ENCODE results near the gene MYH4.

MYH4 gene

DNA sequence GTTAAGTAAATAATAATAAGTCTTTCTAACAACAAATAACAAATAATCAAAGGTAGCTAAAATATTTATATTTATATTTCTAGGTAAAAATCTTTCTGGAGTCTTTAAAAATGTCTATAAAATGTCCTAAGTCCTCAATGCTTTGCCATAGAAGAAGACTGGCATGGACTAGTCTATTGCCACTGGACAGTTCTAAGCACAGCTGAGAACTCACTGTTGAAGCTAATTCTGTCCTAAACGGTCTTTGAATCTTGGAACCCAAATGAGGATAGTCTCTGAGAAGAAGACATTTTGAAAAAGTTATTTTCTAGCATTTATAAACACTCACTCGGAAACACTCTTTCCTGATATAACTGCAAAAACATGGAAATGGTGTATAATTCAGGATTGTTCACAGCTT lies 48.1 kb downstream of the MYH4 start:
- DNase-seq, result no peak

GRCh38 chr17:10420811-10421210 lies 48.5 kb downstream of the MYH4 start:
- DNase-seq, result no peak

DNA sequence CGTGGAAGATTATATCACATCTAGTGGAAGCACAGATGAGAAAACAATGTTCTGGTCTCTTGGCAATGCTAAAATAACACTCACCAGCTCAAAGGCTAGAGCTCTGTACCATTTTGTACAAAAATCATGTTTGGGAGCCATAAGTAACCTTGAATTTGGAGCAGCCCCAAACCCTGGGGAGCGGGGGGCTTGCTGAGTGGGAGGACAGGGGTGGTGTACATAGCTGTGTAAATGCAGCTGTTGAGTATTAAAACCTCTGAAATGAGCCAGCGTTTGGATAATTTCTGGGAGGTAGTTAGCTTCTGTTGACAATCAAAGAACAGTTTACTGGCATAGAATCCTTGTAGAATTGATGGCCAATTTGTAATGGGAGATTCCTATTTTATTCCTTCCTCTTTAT lies 51.9 kb downstream of the MYH4 start:
- DNase-seq, result no peak

DNA sequence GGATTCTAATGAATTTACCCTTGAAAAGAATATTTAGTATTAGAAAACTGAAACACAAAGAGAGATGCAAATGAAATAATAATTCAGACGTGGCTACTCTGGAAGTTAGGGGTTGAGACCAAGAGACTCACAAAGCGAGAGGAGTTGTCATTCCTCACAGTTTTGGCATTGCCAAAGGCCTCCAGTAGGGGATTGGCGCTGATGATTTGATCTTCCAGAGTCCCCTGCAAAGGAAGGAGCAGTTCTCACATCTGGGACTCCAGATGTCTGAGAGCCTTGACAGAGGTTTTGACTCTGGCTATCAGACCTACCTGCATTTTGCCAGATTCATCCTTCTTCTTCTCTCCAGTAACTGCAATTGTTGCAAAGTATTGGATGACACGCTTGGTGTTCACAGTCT lies 54.2 kb downstream of the MYH4 start:
- DNase-seq, result no peak

DNA sequence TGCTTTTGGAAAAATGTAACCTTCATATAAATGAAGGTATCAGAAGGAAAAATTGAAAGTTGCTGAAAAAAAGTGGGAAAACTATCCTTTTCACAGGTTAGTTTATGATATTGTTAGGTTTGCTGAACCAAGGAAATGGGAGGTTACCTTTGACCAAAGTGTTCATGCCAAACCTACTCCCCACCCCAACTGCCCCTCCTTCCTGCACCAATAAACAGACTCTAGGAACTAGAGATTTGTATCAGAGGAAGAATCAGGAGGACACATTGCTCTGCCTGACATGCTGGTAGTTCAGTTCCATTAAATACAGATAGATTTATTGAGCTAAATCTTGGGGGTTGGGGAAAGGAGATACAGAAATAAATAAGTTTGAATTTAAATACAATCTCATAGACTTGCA lies 65.8 kb downstream of the MYH4 start:
- no peak for DNase-seq

DNA sequence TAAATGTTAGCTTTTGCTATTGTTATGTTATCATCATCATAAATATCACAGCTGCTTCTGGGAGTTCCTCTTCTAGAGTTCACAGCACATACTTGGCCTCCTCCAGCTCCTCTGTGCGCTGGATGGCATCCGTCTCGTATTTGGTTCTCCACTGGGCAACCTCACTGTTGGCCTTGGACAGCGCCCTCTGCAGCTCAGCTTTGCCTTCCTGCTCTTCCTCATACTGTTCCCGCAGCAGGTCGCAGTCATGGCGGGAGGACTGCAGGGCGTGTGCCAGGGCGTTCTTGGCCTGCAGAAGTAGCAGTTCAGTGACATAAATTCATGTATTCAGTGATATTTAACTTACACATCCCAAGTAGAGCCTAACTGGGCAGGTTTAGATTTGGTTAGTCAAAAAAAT lies 71.0 kb downstream of the MYH4 start:
- no peak for DNase-seq

- no peak for DNase-seq
These were observed 72.7 kb downstream of the MYH4 start for GRCh38 chr17:10396524-10397163.

- DNase-seq, result no peak
These were observed 75.0 kb downstream of the MYH4 start for GRCh38 chr17:10394201-10394887.
